ENCODE data around the gene ZFP91.

GRCh38 chr11:58615559-58615958, 36.7 kb downstream of the ZFP91 start:
- TF ChIP-seq CTCF (IDR thresholded peaks at IDR 0.05) (no peak), POLR2A (IDR thresholded peaks at IDR 0.05) (no peak)

Measured in thyroid gland (tissue), 4 donors.